Skin of body (tissue), 2 donors: ENCODE measurements around the gene SUSD6. TPM values are rescaled to one million over a fixed set of nuclear protein-coding genes. Genes with fewer than 3 reads are reported as not detected.
"Not testable (repeated sequence)": the region's sequence is repeated elsewhere in the genome, so short reads cannot be mapped to it uniquely, and the experiment has no call there.

Experiments used
- DNase-seq: peaks from one replicate; lab custom pipeline; 2025; lab: John Stamatoyannopoulos, UW
- total RNA-seq: library from RNA; depleted of rRNA; stranded (reverse); fragments of >200 nt; gene quantifications from one replicate; pipeline ENCODE4 v1.2.3, GENCODE V29; 2014

The SUSD6 gene
- total RNA-seq, 1 donor from 2014 or later = 18.5 TPM

DNA sequence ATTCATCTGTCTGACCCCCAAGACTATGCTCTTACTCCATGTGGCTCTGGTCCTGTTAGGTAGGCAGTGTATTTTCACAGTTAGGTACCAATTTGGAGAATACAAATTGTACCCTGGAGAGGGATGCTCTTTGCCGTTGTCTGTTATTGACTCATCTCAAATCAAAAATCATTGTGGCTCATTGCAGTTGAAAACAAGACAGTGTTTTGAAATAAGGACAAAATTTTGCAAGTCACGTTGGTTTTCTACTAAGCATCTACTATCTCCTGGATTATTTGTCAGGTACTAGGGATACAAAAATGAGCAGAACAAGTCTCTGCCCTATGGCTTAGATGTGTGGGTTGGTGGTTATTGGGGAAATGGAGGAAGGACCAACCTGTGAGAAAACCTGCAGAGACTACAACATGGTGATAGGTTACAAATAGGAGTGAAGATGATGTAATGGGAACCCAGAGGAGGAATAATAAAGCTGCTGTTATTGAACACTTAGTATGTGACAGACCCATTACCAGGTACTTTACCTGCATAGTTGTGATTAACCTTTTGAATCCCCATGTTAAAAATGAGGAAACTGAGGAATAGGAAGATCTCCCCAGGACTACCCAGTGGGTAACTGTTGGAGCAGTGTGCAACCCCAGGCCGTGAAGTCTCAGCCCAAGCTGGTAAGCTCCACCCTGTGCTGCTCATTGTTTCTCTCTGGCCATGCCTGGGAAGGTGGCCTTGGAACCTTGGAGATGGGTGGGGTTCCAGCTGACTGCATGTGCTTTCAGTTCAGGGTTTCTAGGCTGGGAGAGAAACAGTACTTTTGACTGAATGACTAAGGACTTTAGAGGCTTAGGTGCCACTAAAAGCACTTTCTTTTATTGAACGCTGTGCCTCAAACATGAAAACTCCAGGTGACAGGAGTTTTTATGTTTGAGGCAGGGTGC lies 82.7 kb downstream of the SUSD6 start:
- DNase-seq = no peak

DNA sequence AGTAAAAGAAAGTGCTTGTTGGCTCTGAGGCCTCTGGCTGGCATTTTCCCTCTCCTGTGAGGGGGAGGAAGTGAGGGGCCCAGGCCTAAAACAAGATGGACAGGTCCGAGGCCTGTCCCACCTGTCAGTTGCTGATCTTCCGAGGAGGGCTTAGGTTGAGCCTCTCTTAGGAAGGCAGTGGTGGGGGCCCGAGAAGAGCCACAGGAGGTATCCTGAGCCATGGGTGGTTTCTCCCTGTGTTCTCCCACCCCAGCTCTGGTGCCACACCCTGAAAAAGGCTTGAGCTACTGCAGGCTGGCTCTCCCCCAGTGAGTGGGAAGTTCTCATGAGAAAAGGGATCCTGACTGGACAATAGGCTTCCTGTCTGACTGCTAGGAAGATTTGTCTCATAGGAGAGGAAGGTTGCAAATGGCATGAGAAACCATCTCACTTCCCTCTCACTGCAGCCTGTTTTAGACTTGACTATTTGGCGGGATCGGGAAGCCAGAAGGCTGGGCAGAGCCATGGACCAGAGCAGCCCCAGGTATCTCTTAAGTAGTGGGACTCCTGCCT lies 83.4 kb downstream of the SUSD6 start:
- no peak for DNase-seq

- peak; percentile 24 for DNase-seq
Measured at GRCh38 chr14:69695322-69696203, 84.2 kb downstream of the SUSD6 start.

- no peak for DNase-seq
Measured at GRCh38 chr14:69696204-69696527, 84.8 kb downstream of the SUSD6 start.

DNA sequence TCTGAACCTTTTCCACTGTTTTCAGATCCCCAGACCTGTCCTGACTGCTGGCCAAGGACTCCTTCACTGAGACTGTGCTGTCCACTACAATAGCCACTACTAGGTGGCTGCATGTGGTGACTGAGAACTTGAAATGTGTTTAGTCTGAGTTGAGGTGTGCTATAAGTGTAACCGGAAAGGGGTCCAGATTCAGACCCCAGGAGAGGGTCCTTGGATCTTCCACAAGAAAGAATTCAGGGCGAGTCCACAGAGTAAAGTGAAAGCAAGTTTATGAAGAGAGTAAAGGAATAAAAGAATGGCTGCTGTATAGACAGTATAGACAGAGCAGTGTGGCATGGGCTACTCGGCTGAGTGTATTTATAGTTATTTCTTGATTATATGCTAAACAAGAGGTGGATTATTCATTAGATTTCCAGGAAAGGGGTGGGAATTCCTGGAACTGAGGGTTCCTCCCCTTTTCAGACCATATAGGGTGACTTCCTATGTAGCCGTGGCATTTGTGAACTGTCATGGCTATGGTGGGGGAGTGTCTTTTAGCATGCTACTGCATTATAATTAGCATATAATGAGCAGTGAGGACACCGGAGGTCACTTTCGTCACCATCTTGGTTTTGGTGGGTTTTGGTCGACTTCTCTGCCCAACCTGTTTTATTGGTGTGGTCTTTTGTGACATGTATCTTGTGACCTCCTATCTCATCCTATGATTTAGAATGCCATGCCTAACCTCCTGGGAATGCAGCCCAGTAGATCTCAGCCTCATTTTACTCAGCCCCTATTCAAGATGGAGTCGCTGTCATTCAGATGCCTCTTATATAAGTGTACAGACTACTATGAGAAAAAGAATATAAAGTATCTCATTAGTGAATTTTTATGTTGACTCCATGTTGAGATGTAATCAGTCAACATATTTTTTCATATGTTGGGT lies 85.5 kb downstream of the SUSD6 start:
- no peak for DNase-seq

- DNase-seq = no peak
Measured at GRCh38 chr14:69698572-69698971, 87.2 kb downstream of the SUSD6 start.

DNA sequence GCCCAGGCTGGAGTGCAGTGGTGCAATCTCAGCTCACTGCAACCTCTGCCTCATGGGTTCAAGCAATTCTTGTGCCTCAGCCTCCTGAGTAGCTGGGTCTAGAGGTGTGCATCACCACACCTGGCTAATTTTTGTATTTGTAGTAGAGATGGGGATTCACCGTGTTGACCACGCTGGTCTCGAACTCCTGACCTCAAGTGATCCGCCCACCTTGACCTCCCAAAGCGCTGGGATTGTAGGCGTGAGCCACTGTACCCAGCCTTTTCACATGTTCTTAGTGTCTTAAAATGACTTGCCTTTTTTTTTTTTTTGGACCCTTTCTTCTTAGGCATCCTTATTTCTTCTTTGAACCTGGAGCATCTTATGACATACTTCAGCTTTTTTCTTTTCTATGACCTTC lies 87.8 kb downstream of the SUSD6 start:
- DNase-seq = not testable (repeated sequence)

- DNase-seq = no peak
Measured at GRCh38 chr14:69699748-69700303, 88.4 kb downstream of the SUSD6 start.

DNA sequence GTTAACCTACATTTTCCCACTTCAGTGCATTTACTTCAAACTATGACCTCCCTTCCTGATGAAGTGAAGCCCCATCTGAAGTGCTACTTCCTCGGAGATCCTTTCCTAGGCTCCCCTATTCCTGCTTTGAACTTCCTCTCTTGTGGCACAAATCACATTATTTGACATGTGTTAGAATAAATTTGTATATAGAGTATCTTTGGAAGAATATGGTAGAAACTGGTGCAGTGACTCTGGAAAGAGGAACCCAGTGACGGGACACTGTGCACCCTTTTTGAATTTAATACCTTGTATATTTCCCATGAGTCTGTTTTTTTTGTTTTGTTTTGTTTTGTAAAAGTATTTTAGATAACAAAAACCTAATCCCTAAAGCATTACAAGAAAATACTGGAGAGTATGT lies 89.2 kb downstream of the SUSD6 start:
- no peak for DNase-seq

DNA sequence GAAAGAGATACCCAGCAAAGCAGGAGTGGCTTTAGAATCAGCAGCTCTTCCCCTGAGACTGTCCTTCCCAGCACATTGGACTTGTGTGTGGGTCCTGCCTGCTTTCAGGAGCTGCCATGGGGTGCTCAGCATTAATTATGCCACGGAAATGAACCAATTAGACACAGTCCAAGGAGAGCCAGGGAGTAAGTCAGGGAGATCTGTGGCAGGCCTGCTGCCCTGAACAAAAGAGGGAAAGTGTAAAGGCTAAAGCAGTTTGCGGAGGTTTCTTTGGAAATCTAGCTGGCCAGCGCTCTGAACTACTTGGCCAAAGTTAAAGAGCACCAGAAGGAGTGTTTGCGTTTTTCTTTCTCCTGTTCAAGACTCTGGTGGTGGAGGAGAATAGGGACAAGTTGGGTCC lies 89.9 kb downstream of the SUSD6 start:
- DNase-seq = no peak

DNA sequence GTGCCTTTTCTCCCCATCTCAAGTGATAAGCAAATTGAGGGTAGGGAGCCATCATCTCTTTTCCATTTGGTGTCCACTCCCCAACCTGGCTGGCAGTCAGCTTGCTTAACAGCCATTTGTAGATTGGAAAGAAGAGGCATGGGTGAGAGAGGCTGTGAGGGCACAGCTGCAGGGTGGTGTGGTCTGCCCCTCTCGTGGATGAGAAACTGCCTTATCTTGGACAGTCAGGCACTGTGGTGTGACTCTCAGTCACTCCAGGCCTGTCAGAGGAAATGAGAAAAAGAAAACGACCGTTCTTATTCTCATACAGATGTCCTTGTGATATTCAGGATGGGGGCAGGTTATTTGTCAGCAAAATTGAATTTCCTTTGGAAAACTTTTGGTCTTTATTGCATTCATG lies 90.5 kb downstream of the SUSD6 start:
- no peak for DNase-seq

DNA sequence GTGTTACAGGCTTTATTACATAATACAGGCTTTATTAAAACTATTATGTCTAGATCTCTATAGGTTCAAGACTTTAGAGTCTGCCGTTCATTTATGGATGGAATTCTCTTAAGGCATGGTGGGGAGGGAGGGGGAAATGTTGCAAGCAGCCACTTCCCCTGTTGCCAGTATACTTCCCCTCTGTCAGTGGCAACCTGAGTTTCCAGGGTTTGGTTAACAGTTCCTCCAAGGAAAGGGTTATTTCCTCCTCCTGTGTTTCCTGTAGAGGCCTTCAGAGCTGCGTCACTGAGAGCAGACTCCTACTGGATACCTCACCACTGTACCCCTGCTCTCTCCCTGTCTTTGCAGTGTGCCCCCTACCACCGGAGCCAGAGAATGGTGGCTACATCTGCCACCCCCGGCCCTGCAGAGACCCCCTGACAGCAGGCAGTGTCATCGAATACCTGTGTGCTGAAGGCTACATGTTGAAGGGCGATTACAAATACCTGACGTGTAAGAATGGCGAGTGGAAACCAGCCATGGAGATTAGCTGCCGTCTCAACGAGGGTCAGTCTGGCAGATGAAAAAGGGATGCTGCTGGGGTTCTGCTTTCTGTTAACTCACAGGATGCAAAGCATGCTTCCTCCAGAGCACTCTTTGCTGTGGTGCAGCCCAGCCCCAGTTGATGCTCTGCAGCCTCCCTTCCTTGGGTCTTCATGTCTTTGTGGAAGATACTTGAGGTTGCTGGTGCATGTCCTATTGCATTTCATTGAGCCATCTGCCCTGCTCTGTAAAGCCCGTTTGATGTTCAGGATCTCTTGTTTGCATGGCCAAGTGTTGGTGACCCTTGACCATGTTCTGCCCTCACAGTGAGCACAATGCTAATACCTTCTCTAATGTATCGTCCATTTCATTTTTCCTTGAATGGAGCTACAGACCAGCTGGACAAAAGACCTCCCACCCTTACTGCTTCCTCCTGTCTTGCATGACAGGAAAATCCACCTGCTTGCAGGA lies 91.9 kb downstream of the SUSD6 start:
- no peak for DNase-seq

- DNase-seq = no peak
Measured at GRCh38 chr14:69704319-69704718, 92.9 kb downstream of the SUSD6 start.

- DNase-seq = no peak
Measured at GRCh38 chr14:69705706-69706105, 94.3 kb downstream of the SUSD6 start.

DNA sequence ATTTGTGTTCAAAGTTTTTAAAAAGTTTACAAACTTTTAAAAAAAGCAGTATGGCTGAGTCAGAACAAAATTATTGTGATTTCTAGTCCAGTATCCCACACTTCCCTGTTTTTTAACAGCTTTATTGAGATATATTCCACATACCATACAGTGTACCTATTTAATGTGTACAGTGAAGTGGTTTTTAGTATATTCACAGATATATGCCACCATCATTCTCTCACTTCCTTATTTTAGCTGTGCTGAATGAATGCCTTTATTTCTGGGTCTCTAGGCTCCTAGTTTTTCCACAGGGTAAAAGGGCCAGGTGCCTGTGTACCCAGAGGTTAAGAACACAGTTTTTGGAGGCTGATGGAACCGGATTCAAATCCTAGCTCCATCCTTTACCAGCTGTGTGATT lies 96.7 kb downstream of the SUSD6 start:
- DNase-seq = no peak

DNA sequence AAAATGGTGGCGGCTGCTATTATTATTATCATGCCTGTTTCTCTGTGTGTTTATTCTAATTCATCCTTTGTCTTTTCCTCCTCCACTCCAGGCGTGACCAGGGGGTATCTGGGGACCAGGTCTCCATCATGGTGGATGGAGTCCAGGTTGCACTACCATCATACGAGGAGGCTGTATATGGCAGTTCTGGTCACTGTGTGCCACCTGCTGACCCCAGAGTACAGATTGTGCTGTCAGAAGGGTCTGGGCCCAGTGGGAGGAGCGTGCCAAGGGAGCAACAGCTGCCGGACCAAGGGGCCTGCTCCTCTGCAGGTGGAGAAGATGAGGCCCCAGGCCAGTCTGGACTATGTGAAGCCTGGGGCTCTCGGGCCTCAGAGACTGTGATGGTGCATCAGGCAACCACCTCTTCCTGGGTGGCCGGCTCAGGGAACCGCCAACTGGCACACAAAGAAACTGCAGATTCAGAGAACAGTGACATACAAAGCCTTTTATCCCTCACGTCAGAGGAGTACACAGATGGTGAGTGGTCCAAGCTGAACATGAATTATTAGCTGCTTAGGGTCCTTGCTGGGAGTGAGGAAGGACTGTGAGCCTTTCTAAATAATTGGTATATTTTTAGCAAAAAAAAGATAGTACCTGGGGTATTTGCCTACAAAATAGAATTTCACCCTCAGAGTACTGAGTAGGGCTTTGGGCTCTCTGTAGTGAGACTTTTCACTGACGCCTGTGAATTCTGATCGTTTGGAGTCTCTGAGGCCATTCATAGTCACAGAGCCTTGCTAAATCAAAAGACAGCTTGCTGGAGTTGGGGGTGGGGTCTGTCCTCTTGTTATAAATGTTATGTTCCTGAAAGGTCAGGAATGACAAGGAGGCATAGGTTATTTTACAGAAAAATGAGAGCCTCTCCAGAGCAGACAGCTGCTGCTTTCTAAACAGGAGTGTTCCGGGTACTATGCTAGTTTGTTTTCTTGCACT lies 97.5 kb downstream of the SUSD6 start:
- no peak for DNase-seq

DNA sequence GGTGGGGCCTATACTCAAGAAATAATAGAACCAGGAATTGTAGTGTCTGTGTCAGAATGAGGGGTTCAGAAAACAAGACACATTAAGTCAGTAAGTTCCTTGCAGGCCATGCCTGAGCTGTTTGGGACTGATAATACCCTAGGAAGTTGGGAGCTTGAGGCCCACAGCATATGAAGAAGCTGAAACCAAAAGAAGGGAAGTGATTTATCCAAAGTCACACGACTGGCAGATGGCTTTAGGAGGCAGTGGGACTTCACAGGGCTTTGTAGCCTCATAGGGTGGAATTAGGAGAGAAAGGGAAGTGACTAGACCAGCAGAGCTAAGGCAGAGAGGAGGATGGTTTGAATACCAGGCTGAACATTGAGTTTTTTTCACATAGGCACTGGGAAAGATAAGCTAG lies 99.0 kb downstream of the SUSD6 start:
- DNase-seq = no peak

- DNase-seq = peak; percentile 44
Measured at GRCh38 chr14:69711065-69711464, 99.7 kb downstream of the SUSD6 start.
